Spleen (tissue), 11 donors: ENCODE data around the gene DYRK1A. TPM values are rescaled to one million over a fixed set of nuclear protein-coding genes. Genes with fewer than 3 reads are reported as not detected.

Source experiments
- DNase-seq: peaks from one replicate; pipeline ENCODE4 v3.0.0-alpha.2; 2020
- H3K27ac ChIP-seq, 8 donors: fragments of 200-600 bp; sonication (generic) in 7 of 8; 1 replicate in 4 of 8; 2 replicates in 4 of 8; pipeline versions ENCODE4 v1.5.0 to v1.8.0; 2016 to 2021; ENCODE audit warnings: inconsistent platforms in 4 of 8, mild to moderate bottlenecking in 4 of 8, moderate library complexity in 1 of 8
- H3K27me3 ChIP-seq, 7 donors: fragments of 200-600 bp; sonication (generic) in 6 of 7; replicated peaks in 1 of 7; 1 replicate in 4 of 7; 2 replicates in 3 of 7; pipeline versions ENCODE4 v1.5.0 to v1.8.0; 2016 to 2021; ENCODE audit warnings: inconsistent platforms in 3 of 7, mild to moderate bottlenecking in 1 of 7
- H3K36me3 ChIP-seq, 6 donors: fragments of 200-600 bp; sonication (generic) in 5 of 6; 1 replicate in 4 of 6; 2 replicates in 2 of 6; pipeline versions ENCODE4 v1.5.0 to v1.8.0; 2016 to 2021; ENCODE audit warnings: inconsistent platforms in 2 of 6
- H3K4me1 ChIP-seq, 6 donors: fragments of 200-600 bp; sonication (generic) in 5 of 6; 1 replicate in 3 of 6; 2 replicates in 3 of 6; pipeline versions ENCODE4 v1.5.0 to v1.8.0; 2016 to 2021; ENCODE audit warnings: inconsistent platforms in 3 of 6
- H3K4me3 ChIP-seq, 8 donors: fragments of 200-600 bp; sonication (generic) in 7 of 8; 1 replicate in 4 of 8; 2 replicates in 4 of 8; pipeline versions ENCODE4 v1.5.0 to v1.8.0; 2016 to 2021; ENCODE audit warnings: inconsistent platforms in 4 of 8, mild to moderate bottlenecking in 4 of 8, moderate library complexity in 2 of 8
- H3K9me3 ChIP-seq, 8 donors: fragments of 200-600 bp; sonication (generic) in 7 of 8; 1 replicate in 4 of 8; 2 replicates in 4 of 8; pipeline versions ENCODE4 v1.5.0 to v1.8.0; 2016 to 2021; ENCODE audit warnings: inconsistent platforms in 4 of 8
- POLR2A ChIP-seq, 3 donors: fragments of 450-650 bp; IDR thresholded peaks; one replicate each; pipeline ENCODE4 v1.5.1; 2017; ENCODE audit warnings: antibody characterized with exemption in 3 of 3, mild to moderate bottlenecking in 1 of 3
- POLR2AphosphoS5 ChIP-seq, 3 donors: sonication (generic); formaldehyde crosslinking; IDR thresholded peaks; one replicate each; pipeline ENCODE4 v1.5.1; 2017; ENCODE audit warnings: antibody characterized with exemption in 3 of 3
- WGBS, 5 donors: extraction: QIAGEN DNeasy Blood & Tissue Kit in 3 of 5; methylation state at CpG; one replicate each; pipeline versions ENCODE4 v1.1.5 to v1.1.7; 2013 to 2018; 5-methylcytosine and 5-hydroxymethylcytosine counted together
- intact Hi-C: fragments of 100-400 bp; cut with DNase I; formaldehyde crosslinking; loops from one replicate; pipeline ENCODE4 v1.15.0; 2023; ENCODE audit warnings: low total_unique reads
- polyA plus RNA-seq, 3 donors: library from polyadenylated mRNA; stranded (reverse); fragments of 200-250 nt; gene quantifications; one replicate each; pipeline ENCODE4 v1.2.1, GENCODE V29; 2013
- total RNA-seq, 7 donors: library from RNA; depleted of rRNA in 3 of 7; stranded (reverse); fragments of >200 nt in 3 of 7; fragmentation: NEBNext Ultra II Directional in 4 of 7; extraction: Animal tissue kit (Norgen Biotek cat#: 25700) in 4 of 7; gene quantifications; one replicate each; pipeline versions ENCODE4 v1.1.0 to v1.2.1, GENCODE V29; 2016 to 2021
- TF ChIP-seq, protein P1 (sequence below), 11 experiments: fragments of 200-600 bp in 7 of 11; fragments of 450-650 bp in 4 of 11; sonication (generic) in 4 of 11; IDR thresholded peaks in 8 of 11; conservative IDR thresholded peaks in 3 of 11; 1 replicate in 7 of 11; 2 replicates in 4 of 11; pipeline versions ENCODE4 v1.4.0 to v1.8.0; 2016 to 2021; ENCODE audit warnings: antibody characterized with exemption in 11 of 11, inconsistent platforms in 4 of 11, mild to moderate bottlenecking in 1 of 11
- donor health status: healthy with polysubstance abuse.
- donor health status: DM: no; HTN: no; CAD: no; lungs with moderate emphysema.
- donor health status: DM: no; HTN: no; CAD: no.
- donor health status: Bipolar disorder and iron deficiency.
- donor health status: healthy.
- donor health status: DM: no; HTN: no; CAD: no.
- donor health status: DM: yes; HTN: yes; CAD: no.

The DYRK1A gene
- total and polyA plus RNA-seq, 10 donors = 21.9 to 115 (median 95.1) TPM

- H3K4me3 ChIP-seq = no peak overlapping the region
- no peaks in the 10 kb centered on the region for H3K36me3 ChIP-seq
- no peak for TF ChIP-seq POLR2A (IDR thresholded peaks at IDR 0.05)
- no peak for TF ChIP-seq POLR2AphosphoS5 (IDR thresholded peaks at IDR 0.05)
- TF ChIP-seq, protein P1, sequence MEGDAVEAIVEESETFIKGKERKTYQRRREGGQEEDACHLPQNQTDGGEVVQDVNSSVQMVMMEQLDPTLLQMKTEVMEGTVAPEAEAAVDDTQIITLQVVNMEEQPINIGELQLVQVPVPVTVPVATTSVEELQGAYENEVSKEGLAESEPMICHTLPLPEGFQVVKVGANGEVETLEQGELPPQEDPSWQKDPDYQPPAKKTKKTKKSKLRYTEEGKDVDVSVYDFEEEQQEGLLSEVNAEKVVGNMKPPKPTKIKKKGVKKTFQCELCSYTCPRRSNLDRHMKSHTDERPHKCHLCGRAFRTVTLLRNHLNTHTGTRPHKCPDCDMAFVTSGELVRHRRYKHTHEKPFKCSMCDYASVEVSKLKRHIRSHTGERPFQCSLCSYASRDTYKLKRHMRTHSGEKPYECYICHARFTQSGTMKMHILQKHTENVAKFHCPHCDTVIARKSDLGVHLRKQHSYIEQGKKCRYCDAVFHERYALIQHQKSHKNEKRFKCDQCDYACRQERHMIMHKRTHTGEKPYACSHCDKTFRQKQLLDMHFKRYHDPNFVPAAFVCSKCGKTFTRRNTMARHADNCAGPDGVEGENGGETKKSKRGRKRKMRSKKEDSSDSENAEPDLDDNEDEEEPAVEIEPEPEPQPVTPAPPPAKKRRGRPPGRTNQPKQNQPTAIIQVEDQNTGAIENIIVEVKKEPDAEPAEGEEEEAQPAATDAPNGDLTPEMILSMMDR (IDR thresholded peaks at IDR 0.05 in 8 of 11, conservative IDR thresholded peaks at IDR 0.05 in 3 of 11) = no peak
- intact Hi-C loops = no loop called here
- DNase-seq = no peak
- 76 to 96% (median 92%) methylated on average over 2 of the region's 2 CpGs for WGBS, 5 donors
- no peaks in the 10 kb centered on the region for H3K27me3 ChIP-seq
- peaks cover 39 to 100% (median 97%) of the 10 kb centered on the region in 6 donors for H3K4me1 ChIP-seq
- no peaks in the 10 kb centered on the region for H3K9me3 ChIP-seq
- peak overlapping the region in 3 of 8 donors; percentile 12 to 34 (median 17) for H3K27ac ChIP-seq
Observed at GRCh38 chr21:37393030-37393429, 26.5 kb downstream of the DYRK1A start.

GRCh38 chr21:37393786-37394185 lies 27.2 kb downstream of the DYRK1A start:
- Histone ChIP-seq H3K27me3 (no peaks in the 10 kb centered on the region), H3K4me1 (peaks cover 36 to 100% (median 98%) of the 10 kb centered on the region in 6 donors), H3K36me3 (no peaks in the 10 kb centered on the region), H3K9me3 (no peaks in the 10 kb centered on the region), H3K27ac (no peak overlapping the region), H3K4me3 (no peak overlapping the region)
- TF ChIP-seq POLR2AphosphoS5 (IDR thresholded peaks at IDR 0.05) (peak in 1 of 3 donors; percentile 16), POLR2A (IDR thresholded peaks at IDR 0.05) (no peak)
- TF ChIP-seq, protein P1 (IDR thresholded peaks at IDR 0.05 in 8 of 11, conservative IDR thresholded peaks at IDR 0.05 in 3 of 11) = no peak
- WGBS, 5 donors = 82 to 96% (median 90%) methylated on average over 3 of the region's 3 CpGs
- peak; percentile 59 for DNase-seq
- intact Hi-C loops = no loop called here

DNA sequence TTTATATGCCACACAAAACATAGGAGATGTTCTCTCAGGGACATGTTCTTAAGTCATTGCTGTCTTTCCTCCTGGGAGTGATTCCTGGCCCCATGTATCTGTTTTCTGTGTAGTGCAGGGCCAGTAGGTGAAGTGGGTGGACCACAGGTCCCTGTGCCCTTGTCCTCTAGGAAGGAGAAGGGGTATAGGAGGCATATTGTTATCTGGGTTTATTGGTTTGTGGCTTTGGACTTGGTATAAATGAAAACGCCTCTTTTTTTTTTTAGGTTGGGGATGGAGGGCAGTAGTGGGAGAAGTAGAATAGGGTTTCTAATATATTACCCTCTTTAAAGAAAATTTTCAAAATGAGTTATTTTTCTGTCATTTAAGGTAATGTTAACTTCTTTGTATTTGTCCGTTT lies 29.4 kb downstream of the DYRK1A start:
- TF ChIP-seq, protein P1 (IDR thresholded peaks at IDR 0.05 in 8 of 11, conservative IDR thresholded peaks at IDR 0.05 in 3 of 11) = no peak
- Histone ChIP-seq H3K27ac (no peak overlapping the region), H3K4me1 (peaks cover 26 to 100% (median 95%) of the 10 kb centered on the region in 6 donors), H3K36me3 (no peaks in the 10 kb centered on the region), H3K9me3 (peaks cover 0 to 4% (median 0%) of the 10 kb centered on the region in 8 donors), H3K4me3 (no peak overlapping the region), H3K27me3 (no peaks in the 10 kb centered on the region)
- WGBS, 5 donors = 72 to 82% (median 79%) methylated on average over 2 of the region's 2 CpGs
- intact Hi-C loops = no loop called here
- no peak for DNase-seq

DNA sequence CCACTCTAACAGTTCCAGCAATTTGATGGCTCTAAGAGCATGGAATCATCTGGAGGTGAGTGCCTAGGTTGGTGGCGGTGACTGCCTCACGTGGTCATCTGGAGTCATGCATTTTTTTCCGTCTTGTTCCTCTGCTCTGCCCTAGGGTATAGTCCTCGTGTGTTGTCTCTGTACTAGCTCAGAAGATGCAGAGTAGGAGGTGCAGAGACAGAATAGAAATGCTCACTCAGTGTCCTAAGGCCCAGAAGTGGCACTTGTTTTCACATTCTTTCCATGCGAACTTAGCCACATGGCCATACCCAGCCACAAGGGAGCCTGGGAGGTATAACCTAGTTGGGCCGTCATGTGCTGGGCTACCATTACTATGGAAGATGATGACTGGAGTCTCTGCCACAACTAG lies 30.3 kb downstream of the DYRK1A start:
- Histone ChIP-seq H3K36me3 (no peaks in the 10 kb centered on the region), H3K27me3 (no peaks in the 10 kb centered on the region), H3K4me1 (peaks cover 20 to 100% (median 86%) of the 10 kb centered on the region in 6 donors), H3K4me3 (no peak overlapping the region), H3K27ac (no peak overlapping the region), H3K9me3 (peaks cover 0 to 12% (median 7%) of the 10 kb centered on the region in 8 donors)
- 82 to 93% (median 91%) methylated on average over 6 of the region's 6 CpGs for WGBS, 5 donors
- intact Hi-C loops = no loop called here
- no peak for TF ChIP-seq POLR2AphosphoS5 (IDR thresholded peaks at IDR 0.05)
- TF ChIP-seq POLR2A (IDR thresholded peaks at IDR 0.05) = no peak
- TF ChIP-seq, protein P1 (IDR thresholded peaks at IDR 0.05 in 8 of 11, conservative IDR thresholded peaks at IDR 0.05 in 3 of 11) = no peak
- peak; percentile 30 for DNase-seq
